Spleen (tissue), 11 donors: ENCODE measurements around the gene ADAM19. TPM values are rescaled to one million over a fixed set of nuclear protein-coding genes. Genes with fewer than 3 reads are reported as not detected.

Experiments used
- DNase-seq: peaks from one replicate; pipeline ENCODE4 v3.0.0-alpha.2; 2020
- H3K27ac ChIP-seq, 8 donors: fragments of 200-600 bp; sonication (generic) in 7 of 8; 1 replicate in 4 of 8; 2 replicates in 4 of 8; pipeline versions ENCODE4 v1.5.0 to v1.8.0; 2016 to 2021; ENCODE audit warnings: inconsistent platforms in 4 of 8, mild to moderate bottlenecking in 4 of 8, moderate library complexity in 1 of 8
- H3K27me3 ChIP-seq, 7 donors: fragments of 200-600 bp; sonication (generic) in 6 of 7; replicated peaks in 1 of 7; 1 replicate in 4 of 7; 2 replicates in 3 of 7; pipeline versions ENCODE4 v1.5.0 to v1.8.0; 2016 to 2021; ENCODE audit warnings: inconsistent platforms in 3 of 7, mild to moderate bottlenecking in 1 of 7
- H3K36me3 ChIP-seq, 6 donors: fragments of 200-600 bp; sonication (generic) in 5 of 6; 1 replicate in 4 of 6; 2 replicates in 2 of 6; pipeline versions ENCODE4 v1.5.0 to v1.8.0; 2016 to 2021; ENCODE audit warnings: inconsistent platforms in 2 of 6
- H3K4me1 ChIP-seq, 6 donors: fragments of 200-600 bp; sonication (generic) in 5 of 6; 1 replicate in 3 of 6; 2 replicates in 3 of 6; pipeline versions ENCODE4 v1.5.0 to v1.8.0; 2016 to 2021; ENCODE audit warnings: inconsistent platforms in 3 of 6
- H3K4me3 ChIP-seq, 8 donors: fragments of 200-600 bp; sonication (generic) in 7 of 8; 1 replicate in 4 of 8; 2 replicates in 4 of 8; pipeline versions ENCODE4 v1.5.0 to v1.8.0; 2016 to 2021; ENCODE audit warnings: inconsistent platforms in 4 of 8, mild to moderate bottlenecking in 4 of 8, moderate library complexity in 2 of 8
- H3K9me3 ChIP-seq, 8 donors: fragments of 200-600 bp; sonication (generic) in 7 of 8; 1 replicate in 4 of 8; 2 replicates in 4 of 8; pipeline versions ENCODE4 v1.5.0 to v1.8.0; 2016 to 2021; ENCODE audit warnings: inconsistent platforms in 4 of 8
- CTCF ChIP-seq, 11 experiments: fragments of 200-600 bp in 7 of 11; fragments of 450-650 bp in 4 of 11; sonication (generic) in 4 of 11; IDR thresholded peaks in 8 of 11; conservative IDR thresholded peaks in 3 of 11; 1 replicate in 7 of 11; 2 replicates in 4 of 11; pipeline versions ENCODE4 v1.4.0 to v1.8.0; 2016 to 2021; ENCODE audit warnings: antibody characterized with exemption in 11 of 11, inconsistent platforms in 4 of 11, mild to moderate bottlenecking in 1 of 11
- POLR2A ChIP-seq, 3 donors: fragments of 450-650 bp; IDR thresholded peaks; one replicate each; pipeline ENCODE4 v1.5.1; 2017; ENCODE audit warnings: antibody characterized with exemption in 3 of 3, mild to moderate bottlenecking in 1 of 3
- POLR2AphosphoS5 ChIP-seq, 3 donors: sonication (generic); formaldehyde crosslinking; IDR thresholded peaks; one replicate each; pipeline ENCODE4 v1.5.1; 2017; ENCODE audit warnings: antibody characterized with exemption in 3 of 3
- WGBS, 5 donors: extraction: QIAGEN DNeasy Blood & Tissue Kit in 3 of 5; methylation state at CpG; one replicate each; pipeline versions ENCODE4 v1.1.5 to v1.1.7; 2013 to 2018; 5-methylcytosine and 5-hydroxymethylcytosine counted together
- intact Hi-C: fragments of 100-400 bp; cut with DNase I; formaldehyde crosslinking; loops from one replicate; pipeline ENCODE4 v1.15.0; 2023; ENCODE audit warnings: low total_unique reads
- polyA plus RNA-seq, 3 donors: library from polyadenylated mRNA; stranded (reverse); fragments of 200-250 nt; gene quantifications; one replicate each; pipeline ENCODE4 v1.2.1, GENCODE V29; 2013
- total RNA-seq, 7 donors: library from RNA; depleted of rRNA in 3 of 7; stranded (reverse); fragments of >200 nt in 3 of 7; fragmentation: NEBNext Ultra II Directional in 4 of 7; extraction: Animal tissue kit (Norgen Biotek cat#: 25700) in 4 of 7; gene quantifications; one replicate each; pipeline versions ENCODE4 v1.1.0 to v1.2.1, GENCODE V29; 2016 to 2021
- donor health status: healthy with polysubstance abuse.
- donor health status: DM: no; HTN: no; CAD: no; lungs with moderate emphysema.
- donor health status: DM: no; HTN: no; CAD: no.
- donor health status: Bipolar disorder and iron deficiency.
- donor health status: healthy.
- donor health status: DM: no; HTN: no; CAD: no.
- donor health status: DM: yes; HTN: yes; CAD: no.

ADAM19 gene
- total and polyA plus RNA-seq, 10 donors, result 10.9 to 71.1 (median 51.5) TPM

- Histone ChIP-seq H3K27me3 (no peaks in the 10 kb centered on the region), H3K9me3 (no peaks in the 10 kb centered on the region), H3K4me1 (peaks cover 27 to 93% (median 59%) of the 10 kb centered on the region in 6 donors), H3K36me3 (peaks cover 0 to 30% (median 3%) of the 10 kb centered on the region in 6 donors), H3K4me3 (peak overlapping the region in 1 of 8 donors; percentile 9), H3K27ac (peak overlapping the region in 7 of 8 donors; percentile 42 to 84 (median 60))
- TF ChIP-seq CTCF (IDR thresholded peaks at IDR 0.05 in 8 of 11, conservative IDR thresholded peaks at IDR 0.05 in 3 of 11), result no peak
- 33 to 66% (median 47%) methylated on average over 4 of the region's 4 CpGs for whole genome bisulfite sequencing, 5 donors
- DNase-seq, result no peak
- intact Hi-C loops, result no loop called here
Observed at GRCh38 chr5:157555037-157555640, 20.4 kb downstream of the ADAM19 start.

- H3K27me3 ChIP-seq, result no peaks in the 10 kb centered on the region
- peaks cover 0 to 26% (median 1%) of the 10 kb centered on the region in 6 donors for H3K36me3 ChIP-seq
- TF ChIP-seq CTCF (IDR thresholded peaks at IDR 0.05 in 8 of 11, conservative IDR thresholded peaks at IDR 0.05 in 3 of 11) (no peak), POLR2AphosphoS5 (IDR thresholded peaks at IDR 0.05) (peak in 1 of 3 donors; percentile 11), POLR2A (IDR thresholded peaks at IDR 0.05) (no peak)
- intact Hi-C loops, result no loop called here
- peak overlapping the region in 7 of 8 donors; percentile 42 to 84 (median 60) for H3K27ac ChIP-seq
- H3K4me1 ChIP-seq, result peaks cover 27 to 95% (median 63%) of the 10 kb centered on the region in 6 donors
- no peaks in the 10 kb centered on the region for H3K9me3 ChIP-seq
- WGBS, 5 donors, result 41 to 72% (median 61%) methylated on average over 10 of the region's 10 CpGs
- no peak for DNase-seq
- peak overlapping the region in 1 of 8 donors; percentile 9 for H3K4me3 ChIP-seq
Observed at GRCh38 chr5:157554179-157555036, 21.2 kb downstream of the ADAM19 start.

- no peaks in the 10 kb centered on the region for H3K27me3 ChIP-seq
- no peak overlapping the region for H3K27ac ChIP-seq
- H3K9me3 ChIP-seq, result no peaks in the 10 kb centered on the region
- peaks cover 0 to 18% (median 0%) of the 10 kb centered on the region in 6 donors for H3K36me3 ChIP-seq
- H3K4me3 ChIP-seq, result no peak overlapping the region
- WGBS, 5 donors, result 87 to 100% (median 100%) methylated on average over 1 of the region's 1 CpG
- no peak for TF ChIP-seq CTCF (IDR thresholded peaks at IDR 0.05 in 8 of 11, conservative IDR thresholded peaks at IDR 0.05 in 3 of 11)
- no peak for TF ChIP-seq POLR2A (IDR thresholded peaks at IDR 0.05)
- TF ChIP-seq POLR2AphosphoS5 (IDR thresholded peaks at IDR 0.05), result no peak
- DNase-seq, result no peak
- intact Hi-C loops, result no loop called here
- peaks cover 37 to 95% (median 63%) of the 10 kb centered on the region in 6 donors for H3K4me1 ChIP-seq
Observed at GRCh38 chr5:157552650-157553049, 22.9 kb downstream of the ADAM19 start.

GRCh38 chr5:157550663-157551062 lies 24.9 kb downstream of the ADAM19 start:
- 60 to 84% (median 66%) methylated on average over 4 of the region's 4 CpGs for WGBS, 5 donors
- intact Hi-C loops, result no loop called here
- TF ChIP-seq CTCF (IDR thresholded peaks at IDR 0.05 in 8 of 11, conservative IDR thresholded peaks at IDR 0.05 in 3 of 11) (no peak), POLR2A (IDR thresholded peaks at IDR 0.05) (no peak), POLR2AphosphoS5 (IDR thresholded peaks at IDR 0.05) (no peak)
- H3K4me1 ChIP-seq, result peaks cover 48 to 95% (median 71%) of the 10 kb centered on the region in 6 donors
- peaks cover 0 to 10% (median 0%) of the 10 kb centered on the region in 6 donors for H3K36me3 ChIP-seq
- peak overlapping the region in 1 of 8 donors; percentile 91 for H3K27ac ChIP-seq
- no peaks in the 10 kb centered on the region for H3K9me3 ChIP-seq
- H3K4me3 ChIP-seq, result no peak overlapping the region
- no peaks in the 10 kb centered on the region for H3K27me3 ChIP-seq
- DNase-seq, result no peak
